HAP-1 (cell line): Measurements from ENCODE around the gene XXYLT1.
A peak's percentile ranks its signal among the peaks of the same experiment; 100 is the strongest.

Experiments
- DNase-seq, 2 experiments: peaks; one replicate each; pipeline ENCODE4 v3.0.0-alpha.2; 2016 to 2020; ENCODE audit warnings: low spot score in 2 of 2
- H3K27me3 ChIP-seq: fragments of 250-450 bp; sonication (Bioruptor Pico); 2 replicates; pipeline ENCODE4 v1.5.1; 2020; ENCODE audit warnings: low read depth, mild to moderate bottlenecking, moderate library complexity
- H3K36me3 ChIP-seq: fragments of 250-450 bp; sonication (Bioruptor Pico); replicated peaks from 2 replicates; pipeline ENCODE4 v1.5.1; 2020; ENCODE audit warnings: mild to moderate bottlenecking
- H3K4me1 ChIP-seq: fragments of 250-450 bp; sonication (Bioruptor Pico); 2 replicates; pipeline ENCODE4 v1.5.1; 2020; ENCODE audit warnings: mild to moderate bottlenecking
- H3K4me3 ChIP-seq: fragments of 250-450 bp; sonication (Bioruptor Pico); 2 replicates; pipeline ENCODE4 v1.5.1; 2020; ENCODE audit warnings: mild to moderate bottlenecking, moderate library complexity
- H3K9me3 ChIP-seq: fragments of 250-450 bp; sonication (Bioruptor Pico); 2 replicates; pipeline ENCODE4 v1.5.1; 2020; ENCODE audit warnings: mild to moderate bottlenecking, moderate library complexity
- in situ Hi-C: fragments of 300-500 bp; cut with MboI; formaldehyde crosslinking; loops from 3 replicates; pipeline ENCODE4 v1.14.3; 2020; ENCODE audit warnings: low sequenced_read_pairs, inconsistent platforms, mixed read lengths

The XXYLT1 gene

DNA sequence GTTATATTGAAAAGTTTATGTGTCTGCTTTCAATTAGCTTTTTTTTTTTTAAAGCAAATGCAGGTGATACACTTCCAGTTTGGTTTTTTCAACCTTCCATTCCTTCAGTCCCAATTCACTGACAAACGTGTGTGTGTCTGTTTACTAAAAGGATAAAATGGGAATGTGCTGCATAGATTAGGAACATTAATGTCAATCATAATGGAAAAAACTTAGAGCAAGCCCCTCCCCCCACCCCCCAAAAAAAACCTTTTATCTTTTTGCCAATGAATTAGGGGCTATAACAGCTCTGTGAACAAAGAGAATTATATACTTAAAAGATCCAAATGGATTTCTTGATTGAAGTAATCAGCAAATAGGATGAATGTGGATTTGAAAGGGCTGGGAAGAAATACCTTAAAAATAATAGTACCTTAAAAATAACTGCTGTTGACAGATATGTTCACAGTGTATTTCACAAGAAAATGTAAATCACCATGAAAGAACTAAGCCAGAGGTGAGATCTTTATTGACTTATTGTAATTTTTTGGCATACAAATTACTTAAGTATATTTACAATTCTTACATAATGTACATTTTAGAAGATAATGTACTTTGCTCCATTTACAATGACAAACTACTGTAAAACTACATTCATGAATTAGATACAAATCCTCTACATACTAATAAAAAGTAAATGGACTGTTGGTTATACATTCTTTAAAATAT, 3.5 kb upstream of the XXYLT1 start:
- Histone ChIP-seq H3K36me3 (no peaks in the 10 kb centered on the region; the same call in none of the 2 replicates), H3K4me3 (no peak overlapping the region), H3K27me3 (no peaks in the 10 kb centered on the region), H3K4me1 (peaks cover 11% of the 10 kb centered on the region), H3K9me3 (no peaks in the 10 kb centered on the region)
- no peak for DNase-seq
- in situ Hi-C loops = loop anchor here (5.0 to 25.0 kb wide), 2 partner anchors 248 to 937 kb away; no protein-coding TSS in a partner anchor

DNA sequence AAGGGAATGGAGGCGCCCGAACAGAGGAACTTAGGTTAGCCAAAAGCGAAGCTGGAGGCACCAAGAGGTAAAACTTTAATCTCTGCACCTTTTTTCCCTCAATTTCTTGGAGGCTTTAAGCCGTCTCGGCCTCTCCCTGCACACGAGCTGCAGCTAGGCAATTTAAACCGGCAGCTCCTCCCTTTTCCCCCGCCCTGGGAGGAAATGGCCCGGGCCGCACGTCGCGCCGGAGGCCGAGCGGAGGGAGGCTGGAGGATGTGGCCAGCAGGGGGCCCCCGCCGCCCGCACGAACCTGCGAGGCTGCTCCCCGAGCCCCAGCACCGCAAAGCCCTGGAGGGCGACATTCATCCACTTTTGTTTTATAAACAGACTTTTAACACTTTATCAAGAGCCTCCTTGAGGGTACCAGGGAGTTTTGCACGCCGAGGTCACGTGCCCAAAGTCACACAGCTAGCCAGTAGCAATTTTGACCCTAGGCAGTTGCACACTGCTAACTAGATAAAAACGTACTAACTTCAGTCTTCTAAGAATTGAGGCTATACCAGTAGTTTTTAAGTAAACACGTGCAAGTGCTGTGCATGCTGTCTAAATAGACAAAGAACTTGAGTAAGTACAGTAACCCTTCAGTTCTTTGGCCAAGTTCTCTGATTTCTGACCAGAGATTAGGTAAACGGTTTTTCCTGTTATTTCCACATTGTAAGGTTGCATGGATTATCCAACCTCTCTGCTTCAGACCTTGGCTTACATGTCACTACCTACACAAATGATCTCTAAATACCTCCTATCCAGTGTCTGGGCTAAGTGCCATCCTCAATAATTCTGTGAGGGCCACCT, 668 bp upstream of the XXYLT1 start:
- in situ Hi-C loops = loop anchor here (5.0 to 25.0 kb wide), 2 partner anchors 251 to 934 kb away; no protein-coding TSS in a partner anchor
- H3K4me1 ChIP-seq = peaks cover 11% of the 10 kb centered on the region
- DNase-seq = peak; percentile 88 to 93

DNA sequence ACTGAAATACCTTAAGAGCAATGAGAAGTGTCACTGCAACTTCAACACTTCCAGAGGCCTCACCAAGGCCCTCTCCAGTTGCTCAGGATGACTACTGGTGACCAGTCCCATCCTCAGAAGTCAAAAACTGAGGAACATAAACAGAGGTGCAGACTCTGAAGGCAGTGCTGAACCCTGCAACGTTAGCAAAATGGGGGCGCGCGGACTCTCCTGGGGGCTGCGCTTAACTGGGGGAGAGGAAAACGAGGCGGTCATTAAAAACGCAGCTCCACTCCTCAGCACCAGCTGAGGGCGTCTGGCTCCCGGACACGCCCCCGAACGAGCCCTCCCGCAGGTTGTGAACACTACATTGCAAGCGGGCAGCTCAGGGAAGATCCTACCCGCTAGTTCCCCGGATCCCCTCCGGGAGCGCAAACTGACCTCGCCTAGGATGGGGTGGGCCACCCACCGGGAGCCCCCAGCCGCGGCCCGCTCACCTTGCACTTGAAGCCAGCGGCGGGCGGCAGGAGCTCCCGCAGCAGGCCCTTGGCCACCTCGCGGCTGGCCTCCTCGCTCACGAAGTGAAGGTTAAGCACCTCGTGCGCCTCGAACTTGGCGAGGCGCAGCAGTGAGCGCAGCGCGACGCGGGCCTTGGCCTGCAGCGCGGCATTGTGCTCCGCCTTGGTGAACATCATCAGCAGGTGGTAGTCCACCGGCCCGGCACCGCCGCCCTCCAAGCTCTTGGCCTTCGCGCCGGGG, 711 bp downstream of the XXYLT1 start:
- Histone ChIP-seq H3K27me3 (no peaks in the 10 kb centered on the region), H3K4me1 (peaks cover 11% of the 10 kb centered on the region), H3K9me3 (no peaks in the 10 kb centered on the region), H3K4me3 (peak overlapping the region; percentile 56), H3K36me3 (peaks cover 13% of the 10 kb centered on the region)
- peak; percentile 35 to 78 for DNase-seq
- in situ Hi-C loops = loop anchor here (5.0 to 25.0 kb wide), 2 partner anchors 252 to 933 kb away; no protein-coding TSS in a partner anchor

More for the DNA sequence above, 668 bp upstream of the XXYLT1 start:
- H3K4me3 ChIP-seq = peak overlapping the region; percentile 56
- H3K36me3 ChIP-seq = peaks cover 13% of the 10 kb centered on the region
- H3K27me3 ChIP-seq = no peaks in the 10 kb centered on the region
- no peaks in the 10 kb centered on the region for H3K9me3 ChIP-seq

DNA sequence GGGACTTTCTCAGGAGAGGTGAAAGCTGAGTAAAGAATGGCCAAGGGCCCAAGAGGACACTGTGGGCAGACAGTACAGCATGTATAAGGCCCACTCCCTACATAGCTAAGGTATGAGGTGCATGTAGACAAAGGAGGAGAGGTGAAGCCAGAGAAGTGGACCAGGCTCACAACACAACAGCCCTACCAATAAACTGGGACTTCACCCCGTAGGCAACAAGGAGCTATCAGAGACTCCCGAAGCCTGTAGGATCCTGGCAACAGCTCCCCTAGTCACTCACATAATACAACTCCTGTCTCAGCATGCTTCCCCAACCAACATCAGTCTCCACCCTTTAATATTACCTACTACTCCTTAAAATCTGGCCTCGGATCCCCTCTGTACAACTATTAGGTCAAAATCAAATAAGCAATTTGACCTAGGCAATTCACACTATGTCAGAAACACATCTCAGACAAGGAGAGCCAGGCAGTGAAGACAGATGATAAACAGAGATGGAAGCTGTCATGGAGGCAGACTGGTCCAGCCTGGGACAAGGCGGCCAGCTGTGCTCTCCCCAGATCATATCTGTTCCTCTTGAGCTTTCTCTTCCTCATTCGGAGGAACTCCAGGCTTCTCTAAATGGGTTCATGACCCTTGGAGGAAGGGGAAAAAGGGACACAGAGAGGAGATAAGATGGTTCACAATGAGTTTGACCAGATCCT, 1.4 kb downstream of the XXYLT1 start:
- peaks cover 13% of the 10 kb centered on the region for H3K36me3 ChIP-seq
- peak overlapping the region; percentile 56 for H3K4me3 ChIP-seq
- no peaks in the 10 kb centered on the region for H3K9me3 ChIP-seq
- no peaks in the 10 kb centered on the region for H3K27me3 ChIP-seq
- no peak for DNase-seq
- peaks cover 11% of the 10 kb centered on the region for H3K4me1 ChIP-seq
- in situ Hi-C loops = loop anchor here (5.0 to 25.0 kb wide), 3 partner anchors 253 to 932 kb away; no protein-coding TSS in a partner anchor

DNA sequence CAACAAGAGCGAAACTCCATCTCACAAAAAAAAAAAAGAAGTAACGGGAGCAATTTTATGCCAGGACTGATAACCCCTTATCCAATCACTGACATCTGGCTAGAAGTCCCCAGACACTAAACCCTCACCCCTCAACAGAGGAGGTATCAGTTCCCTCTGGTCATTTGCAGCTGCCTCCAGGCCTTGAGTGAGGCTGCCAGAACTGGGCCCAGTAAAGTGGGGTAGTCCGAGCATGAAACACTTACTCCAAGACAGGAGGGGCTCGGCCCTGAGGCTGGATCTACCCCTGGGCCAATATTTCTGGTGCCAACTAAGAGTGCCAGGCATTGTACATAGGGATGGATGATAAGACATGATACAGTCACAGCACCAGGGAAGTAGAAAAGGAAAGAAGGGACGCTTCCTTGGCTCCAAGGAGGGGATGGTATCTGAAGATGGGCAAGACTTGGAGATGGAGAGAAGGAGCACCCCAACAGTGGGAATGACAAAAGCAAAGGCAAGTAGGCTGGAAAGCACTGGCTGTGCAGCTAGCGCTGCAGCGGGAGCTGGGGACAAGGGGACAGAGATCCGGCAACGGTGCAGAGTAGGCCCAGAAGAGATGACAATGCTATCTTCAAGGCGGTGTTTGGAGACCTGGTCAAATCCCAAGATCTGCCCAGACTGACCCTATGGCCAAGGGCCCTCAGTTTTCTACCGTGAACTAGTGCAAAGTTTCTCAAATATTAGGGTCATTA, 2.2 kb downstream of the XXYLT1 start:
- in situ Hi-C loops = loop anchor here (5.0 to 25.0 kb wide), 2 partner anchors 591 to 931 kb away; no protein-coding TSS in a partner anchor
- H3K4me3 ChIP-seq = no peak overlapping the region
- no peak for DNase-seq

DNA sequence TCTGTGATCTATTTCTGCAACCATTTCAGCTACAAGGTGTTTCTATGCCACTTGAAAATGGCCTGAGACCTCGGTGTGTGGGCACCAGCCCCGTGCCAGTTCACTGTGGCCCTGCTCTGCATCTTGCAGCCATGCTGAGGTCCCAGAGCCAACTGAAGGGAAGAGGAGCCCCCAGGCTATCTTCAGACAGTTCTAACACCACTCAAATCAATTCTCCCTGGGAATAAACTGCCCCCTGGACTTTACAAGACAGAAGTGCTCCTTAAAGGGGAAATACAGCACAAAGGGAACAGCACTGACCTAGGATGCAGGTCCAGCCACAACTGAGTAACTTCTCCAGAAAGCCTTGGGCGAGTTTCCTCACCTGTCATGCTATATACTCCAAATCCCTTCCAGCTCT, 3.9 kb downstream of the XXYLT1 start:
- in situ Hi-C loops = loop anchor here (5.0 to 25.0 kb wide), 2 partner anchors 590 to 930 kb away; no protein-coding TSS in a partner anchor
- no peaks in the 10 kb centered on the region for H3K9me3 ChIP-seq
- peaks cover 13% of the 10 kb centered on the region for H3K36me3 ChIP-seq
- no peaks in the 10 kb centered on the region for H3K27me3 ChIP-seq
- DNase-seq = no peak
- peaks cover 4% of the 10 kb centered on the region for H3K4me1 ChIP-seq
- no peak overlapping the region for H3K4me3 ChIP-seq

More for the DNA sequence above, 2.2 kb downstream of the XXYLT1 start:
- Histone ChIP-seq H3K4me1 (peaks cover 7% of the 10 kb centered on the region), H3K27me3 (no peaks in the 10 kb centered on the region), H3K36me3 (peaks cover 13% of the 10 kb centered on the region), H3K9me3 (no peaks in the 10 kb centered on the region)

DNA sequence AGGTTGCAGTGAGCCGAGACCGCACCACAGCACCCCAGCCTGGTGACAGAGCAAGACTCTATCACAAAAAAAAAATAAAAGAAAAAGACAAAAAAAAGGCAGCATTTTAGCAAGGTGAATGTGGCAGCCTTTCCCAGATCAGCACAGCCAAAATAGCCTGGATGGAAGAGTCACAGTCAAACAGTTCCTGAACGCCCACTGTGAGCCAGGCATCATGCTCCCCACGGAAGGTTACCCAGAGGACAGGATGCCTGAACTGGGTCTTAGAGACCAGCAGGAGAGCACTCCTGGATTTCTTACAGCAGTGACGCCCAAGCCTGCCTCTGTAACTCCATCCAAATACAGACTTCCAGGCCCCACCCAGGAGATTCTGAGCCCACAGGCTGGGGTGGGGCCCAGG, 4.5 kb downstream of the XXYLT1 start:
- Histone ChIP-seq H3K27me3 (no peaks in the 10 kb centered on the region), H3K4me1 (no peaks in the 10 kb centered on the region), H3K36me3 (peaks cover 13% of the 10 kb centered on the region), H3K4me3 (no peak overlapping the region), H3K9me3 (no peaks in the 10 kb centered on the region)
- in situ Hi-C loops = loop anchor here (5.0 to 25.0 kb wide), 2 partner anchors 589 to 929 kb away; no protein-coding TSS in a partner anchor
- no peak for DNase-seq

DNA sequence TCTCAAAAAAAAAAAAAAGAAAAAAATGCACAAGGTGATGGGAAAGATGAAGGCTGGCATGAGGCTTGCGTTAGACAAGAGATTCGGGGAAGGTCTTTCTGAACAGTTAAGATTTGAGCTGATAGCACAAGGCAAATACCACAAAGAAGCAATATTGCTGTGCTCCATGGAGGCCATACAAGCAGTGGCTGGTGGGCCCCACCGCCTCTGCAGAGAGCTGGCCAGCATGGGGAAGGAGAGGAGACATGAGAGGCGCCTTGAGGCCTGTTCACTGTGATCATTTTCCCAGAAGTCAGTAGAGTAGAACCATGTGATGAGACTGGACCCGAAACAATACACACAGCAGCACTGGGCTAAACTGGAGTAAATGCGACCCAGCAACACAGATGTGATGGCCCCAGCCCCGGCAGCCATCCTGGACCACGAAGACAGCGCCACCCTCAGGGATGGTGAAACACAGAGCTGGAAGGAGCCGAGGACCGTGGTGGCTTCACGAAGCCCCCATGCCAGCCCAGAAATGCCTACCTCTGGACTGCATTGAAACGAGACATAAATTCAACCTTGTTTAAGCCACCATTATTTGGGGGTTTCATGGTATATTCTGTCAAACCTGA, 5.5 kb downstream of the XXYLT1 start:
- Histone ChIP-seq H3K4me3 (no peak overlapping the region), H3K27me3 (no peaks in the 10 kb centered on the region), H3K4me1 (peaks cover 3% of the 10 kb centered on the region), H3K36me3 (peaks cover 13% of the 10 kb centered on the region), H3K9me3 (no peaks in the 10 kb centered on the region)
- in situ Hi-C loops = loop anchor here (5.0 to 25.0 kb wide), 2 partner anchors 588 to 928 kb away; no protein-coding TSS in a partner anchor
- DNase-seq = no peak

DNA sequence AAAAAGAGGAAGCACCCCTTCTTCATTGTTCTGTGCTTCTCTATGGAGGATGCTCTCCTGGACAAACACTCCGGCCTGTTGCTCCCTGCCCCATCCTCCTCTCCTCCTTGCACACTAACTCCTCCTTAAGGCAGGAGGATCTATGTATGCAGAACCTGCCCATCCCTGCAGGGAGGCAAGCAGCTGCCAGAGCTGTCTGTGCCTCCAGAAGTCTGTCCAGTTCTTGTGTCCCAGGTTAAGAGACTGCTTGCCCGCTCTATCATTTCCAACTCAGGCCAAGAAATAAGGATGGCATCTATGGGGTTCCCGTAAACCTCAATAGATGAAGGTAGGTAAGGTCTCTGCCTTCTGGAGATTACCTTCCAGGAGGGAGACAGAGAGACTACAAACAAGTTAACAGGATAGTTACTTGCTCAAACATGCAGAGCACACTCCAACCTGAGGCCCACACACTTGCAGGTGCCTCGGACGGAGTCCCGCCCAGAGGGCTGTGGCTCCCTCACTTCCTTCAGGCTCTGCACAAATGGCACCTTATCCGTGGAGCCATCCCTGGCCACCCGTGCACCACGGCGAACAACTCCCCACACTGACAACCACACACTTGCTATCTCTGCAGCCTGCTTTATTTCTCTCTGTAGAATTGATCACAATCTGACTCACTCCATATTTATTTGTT, 6.9 kb downstream of the XXYLT1 start:
- in situ Hi-C loops = loop anchor here (25.0 kb wide), 1 partner anchor 927 kb away; no protein-coding TSS in a partner anchor
- H3K9me3 ChIP-seq = no peaks in the 10 kb centered on the region
- H3K4me1 ChIP-seq = peaks cover 11% of the 10 kb centered on the region
- DNase-seq = no peak
- H3K36me3 ChIP-seq = peaks cover 13% of the 10 kb centered on the region
- no peaks in the 10 kb centered on the region for H3K27me3 ChIP-seq
- no peak overlapping the region for H3K4me3 ChIP-seq

DNA sequence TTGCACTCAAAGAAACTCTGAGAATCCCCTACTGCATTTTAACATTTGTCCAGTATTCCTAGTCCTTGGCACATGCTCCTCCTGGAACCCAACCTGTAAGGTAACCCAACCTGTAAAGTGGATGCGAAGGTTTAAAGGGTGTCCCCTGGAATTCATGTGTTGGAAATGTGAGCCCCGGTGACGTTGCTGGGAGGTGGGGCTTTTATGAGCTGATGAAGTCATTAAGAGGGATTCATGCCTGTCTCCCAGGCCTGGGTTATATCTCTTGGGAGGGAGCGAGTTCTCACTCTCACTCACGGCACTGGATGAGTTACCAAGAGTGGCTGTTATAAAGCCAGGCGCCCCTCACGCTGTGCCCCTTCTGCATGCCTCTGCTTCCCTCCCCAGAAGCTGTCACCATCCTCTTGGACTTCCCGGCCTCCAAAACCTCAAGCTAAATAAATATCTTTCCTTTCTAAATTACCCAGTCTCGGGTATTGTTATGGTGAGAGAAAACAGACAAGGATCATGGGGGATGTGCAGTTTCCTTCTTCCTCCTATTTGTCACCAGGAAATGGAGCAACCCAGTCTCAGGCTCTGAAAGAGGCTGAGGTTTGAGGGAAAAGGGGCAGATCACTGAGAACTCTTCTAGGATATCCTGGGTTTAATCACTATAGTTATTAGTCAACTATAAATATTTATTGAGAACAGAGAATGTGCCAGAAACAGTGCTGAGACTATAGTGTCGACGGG, 7.6 kb downstream of the XXYLT1 start:
- H3K4me1 ChIP-seq = peaks cover 14% of the 10 kb centered on the region
- no peaks in the 10 kb centered on the region for H3K27me3 ChIP-seq
- H3K36me3 ChIP-seq = peaks cover 13% of the 10 kb centered on the region
- DNase-seq = no peak
- H3K4me3 ChIP-seq = no peak overlapping the region
- H3K9me3 ChIP-seq = no peaks in the 10 kb centered on the region
- in situ Hi-C loops = loop anchor here (25.0 kb wide), 1 partner anchor 926 kb away; no protein-coding TSS in a partner anchor

DNA sequence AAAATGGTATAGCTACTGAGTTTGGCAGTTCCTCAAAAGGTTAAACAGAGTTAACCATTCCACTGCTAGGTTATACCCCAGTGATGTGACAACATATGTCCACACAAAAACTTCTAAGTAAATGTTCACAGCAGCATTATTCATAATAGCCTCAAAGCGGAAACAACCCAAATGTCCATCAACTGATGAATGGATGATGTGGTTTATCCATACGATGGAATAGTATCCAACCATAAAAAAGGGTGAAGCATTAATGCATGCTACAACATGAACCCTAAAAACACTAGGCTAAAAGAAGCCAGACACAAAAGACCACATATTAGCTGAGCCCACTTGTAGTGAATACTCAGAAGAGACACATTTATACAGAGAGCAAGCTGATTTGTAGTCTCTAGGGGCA, 9.0 kb downstream of the XXYLT1 start:
- Histone ChIP-seq H3K4me1 (peaks cover 14% of the 10 kb centered on the region), H3K9me3 (no peaks in the 10 kb centered on the region), H3K4me3 (no peak overlapping the region), H3K36me3 (peaks cover under 1% of the 10 kb centered on the region; the same call in 1 of the 2 replicates), H3K27me3 (no peaks in the 10 kb centered on the region)
- in situ Hi-C loops = loop anchor here (25.0 kb wide), 1 partner anchor 925 kb away; no protein-coding TSS in a partner anchor
- DNase-seq = no peak
